Neutrophil (primary cell): ENCODE measurements around the gene DAB2IP.

ENCODE experiments used
- H3K27ac ChIP-seq: fragments of 200-600 bp; sonication (generic); 2 replicates; pipeline ENCODE4 v1.5.1; 2016; ENCODE audit warnings: mild to moderate bottlenecking, moderate library complexity
- H3K27me3 ChIP-seq: fragments of 200-600 bp; sonication (generic); 2 replicates; pipeline ENCODE4 v1.6.0; 2016; ENCODE audit warnings: mild to moderate bottlenecking
- H3K36me3 ChIP-seq: fragments of 200-600 bp; sonication (generic); 2 replicates; pipeline ENCODE4 v1.5.1; 2017
- H3K4me1 ChIP-seq, 2 experiments: fragments of 200-600 bp in 1 of 2; sonication (generic) in 1 of 2; 1 replicate in 1 of 2; 2 replicates in 1 of 2; pipeline versions ENCODE4 v1.5.1 to v1.6.1; 2013 to 2016; ENCODE audit warnings: low read depth in 1 of 2, low read length in 1 of 2, mild to moderate bottlenecking in 1 of 2, moderate library complexity in 1 of 2; ENCODE audit not compliant: control insufficient read depth in 1 of 2, insufficient read depth in 1 of 2
- H3K4me3 ChIP-seq, 2 experiments: fragments of 200-600 bp in 1 of 2; sonication (generic) in 1 of 2; 1 replicate in 1 of 2; 2 replicates in 1 of 2; pipeline ENCODE4 v1.5.1; 2013 to 2016; ENCODE audit warnings: low read depth in 1 of 2, low read length in 1 of 2, mild to moderate bottlenecking in 1 of 2, moderate library complexity in 1 of 2
- H3K9me3 ChIP-seq: fragments of 200-600 bp; sonication (generic); 2 replicates; pipeline ENCODE4 v1.5.1; 2016
- TF ChIP-seq, protein P1 (sequence below): fragments of 200-600 bp; sonication (generic); IDR thresholded peaks from 2 replicates; pipeline ENCODE4 v1.5.1; 2016; ENCODE audit warnings: antibody characterized with exemption

Gene DAB2IP

GRCh38 chr9:121688681-121689080, 37.2 kb downstream of the DAB2IP start:
- Histone ChIP-seq H3K27me3 (peaks cover 65% of the 10 kb centered on the region), H3K36me3 (no peaks in the 10 kb centered on the region), H3K27ac (no peak overlapping the region), H3K4me3 (no peak overlapping the region), H3K4me1 (no peaks in the 10 kb centered on the region), H3K9me3 (no peaks in the 10 kb centered on the region)
- TF ChIP-seq, protein P1, sequence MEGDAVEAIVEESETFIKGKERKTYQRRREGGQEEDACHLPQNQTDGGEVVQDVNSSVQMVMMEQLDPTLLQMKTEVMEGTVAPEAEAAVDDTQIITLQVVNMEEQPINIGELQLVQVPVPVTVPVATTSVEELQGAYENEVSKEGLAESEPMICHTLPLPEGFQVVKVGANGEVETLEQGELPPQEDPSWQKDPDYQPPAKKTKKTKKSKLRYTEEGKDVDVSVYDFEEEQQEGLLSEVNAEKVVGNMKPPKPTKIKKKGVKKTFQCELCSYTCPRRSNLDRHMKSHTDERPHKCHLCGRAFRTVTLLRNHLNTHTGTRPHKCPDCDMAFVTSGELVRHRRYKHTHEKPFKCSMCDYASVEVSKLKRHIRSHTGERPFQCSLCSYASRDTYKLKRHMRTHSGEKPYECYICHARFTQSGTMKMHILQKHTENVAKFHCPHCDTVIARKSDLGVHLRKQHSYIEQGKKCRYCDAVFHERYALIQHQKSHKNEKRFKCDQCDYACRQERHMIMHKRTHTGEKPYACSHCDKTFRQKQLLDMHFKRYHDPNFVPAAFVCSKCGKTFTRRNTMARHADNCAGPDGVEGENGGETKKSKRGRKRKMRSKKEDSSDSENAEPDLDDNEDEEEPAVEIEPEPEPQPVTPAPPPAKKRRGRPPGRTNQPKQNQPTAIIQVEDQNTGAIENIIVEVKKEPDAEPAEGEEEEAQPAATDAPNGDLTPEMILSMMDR, result no peak

GRCh38 chr9:121689461-121690157, 38.2 kb downstream of the DAB2IP start:
- TF ChIP-seq, protein P1, result no peak
- H3K27ac ChIP-seq, result no peak overlapping the region
- H3K4me1 ChIP-seq, result no peaks in the 10 kb centered on the region
- H3K27me3 ChIP-seq, result peaks cover 65% of the 10 kb centered on the region
- no peaks in the 10 kb centered on the region for H3K36me3 ChIP-seq
- H3K9me3 ChIP-seq, result no peaks in the 10 kb centered on the region
- H3K4me3 ChIP-seq, result no peak overlapping the region

GRCh38 chr9:121690316-121690715, 38.9 kb downstream of the DAB2IP start:
- no peaks in the 10 kb centered on the region for H3K4me1 ChIP-seq
- no peaks in the 10 kb centered on the region for H3K9me3 ChIP-seq
- H3K4me3 ChIP-seq, result no peak overlapping the region
- no peak overlapping the region for H3K27ac ChIP-seq
- H3K27me3 ChIP-seq, result peaks cover 71% of the 10 kb centered on the region
- no peaks in the 10 kb centered on the region for H3K36me3 ChIP-seq
- TF ChIP-seq, protein P1, result no peak

DNA sequence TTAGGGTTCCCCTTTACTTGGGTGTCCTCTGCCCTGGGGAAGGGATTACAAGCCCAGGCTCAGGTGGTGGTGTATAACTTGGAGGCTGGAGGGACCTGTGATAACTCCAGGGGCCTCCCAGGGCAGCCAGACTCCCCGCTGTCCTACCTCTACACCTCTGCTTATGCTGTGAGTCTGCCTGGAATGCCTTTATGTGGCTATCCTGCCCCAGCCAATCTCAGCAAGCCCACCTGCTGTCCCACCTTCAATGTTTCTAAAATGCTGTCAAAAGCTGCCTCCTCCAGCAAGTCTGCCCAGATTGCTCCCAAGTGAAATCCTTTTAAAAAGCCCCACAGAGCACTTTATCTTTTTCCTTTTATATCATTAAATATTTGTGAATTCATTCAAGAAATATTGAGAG, 39.3 kb downstream of the DAB2IP start:
- TF ChIP-seq, protein P1, result no peak
- Histone ChIP-seq H3K36me3 (no peaks in the 10 kb centered on the region), H3K4me1 (no peaks in the 10 kb centered on the region), H3K4me3 (no peak overlapping the region), H3K9me3 (no peaks in the 10 kb centered on the region), H3K27ac (no peak overlapping the region), H3K27me3 (peaks cover 73% of the 10 kb centered on the region)

- no peaks in the 10 kb centered on the region for H3K4me1 ChIP-seq
- H3K9me3 ChIP-seq, result no peaks in the 10 kb centered on the region
- no peak overlapping the region for H3K27ac ChIP-seq
- no peaks in the 10 kb centered on the region for H3K36me3 ChIP-seq
- peaks cover 74% of the 10 kb centered on the region for H3K27me3 ChIP-seq
- H3K4me3 ChIP-seq, result no peak overlapping the region
- TF ChIP-seq, protein P1, result no peak
Measured at GRCh38 chr9:121691890-121692289, 40.5 kb downstream of the DAB2IP start.
